OCI-LY3 (cell line): ENCODE data around the gene GNAO1.

ENCODE experiments used
- EZH2phosphoT487 ChIP-seq: fragments of 200-600 bp; shearing (Covaris generic); IDR thresholded peaks from 2 replicates; pipeline ENCODE4 v1.6.1; 2018; ENCODE audit warnings: antibody characterized with exemption, mixed run types, low read depth
- TF ChIP-seq, protein P1 (sequence below): fragments of 200-600, 300-600 bp; sonication (generic); IDR thresholded peaks from 2 replicates; pipeline ENCODE4 v1.5.1; 2014; ENCODE audit warnings: antibody characterized with exemption, low read length, low read depth

DNA sequence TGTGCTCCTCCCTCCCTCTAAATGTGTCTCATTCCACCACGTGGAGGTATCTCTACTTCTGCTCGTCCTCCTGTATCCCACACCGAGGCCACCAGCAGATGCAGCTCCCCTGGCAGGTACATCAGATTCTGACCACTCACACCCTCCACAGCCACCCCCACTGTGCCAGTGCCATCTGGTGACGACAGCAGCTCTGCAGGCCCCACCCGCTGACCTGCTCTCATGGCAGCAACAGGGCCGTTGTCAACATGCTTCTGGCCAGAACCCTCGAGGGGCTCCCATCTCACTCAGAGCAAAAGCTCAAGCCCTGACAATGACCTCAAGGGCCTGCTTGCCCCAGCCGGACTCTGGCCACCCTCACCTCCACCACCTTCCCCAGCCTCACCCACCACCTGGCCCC is 140.6 kb downstream of the GNAO1 start:
- TF ChIP-seq, protein P1, sequence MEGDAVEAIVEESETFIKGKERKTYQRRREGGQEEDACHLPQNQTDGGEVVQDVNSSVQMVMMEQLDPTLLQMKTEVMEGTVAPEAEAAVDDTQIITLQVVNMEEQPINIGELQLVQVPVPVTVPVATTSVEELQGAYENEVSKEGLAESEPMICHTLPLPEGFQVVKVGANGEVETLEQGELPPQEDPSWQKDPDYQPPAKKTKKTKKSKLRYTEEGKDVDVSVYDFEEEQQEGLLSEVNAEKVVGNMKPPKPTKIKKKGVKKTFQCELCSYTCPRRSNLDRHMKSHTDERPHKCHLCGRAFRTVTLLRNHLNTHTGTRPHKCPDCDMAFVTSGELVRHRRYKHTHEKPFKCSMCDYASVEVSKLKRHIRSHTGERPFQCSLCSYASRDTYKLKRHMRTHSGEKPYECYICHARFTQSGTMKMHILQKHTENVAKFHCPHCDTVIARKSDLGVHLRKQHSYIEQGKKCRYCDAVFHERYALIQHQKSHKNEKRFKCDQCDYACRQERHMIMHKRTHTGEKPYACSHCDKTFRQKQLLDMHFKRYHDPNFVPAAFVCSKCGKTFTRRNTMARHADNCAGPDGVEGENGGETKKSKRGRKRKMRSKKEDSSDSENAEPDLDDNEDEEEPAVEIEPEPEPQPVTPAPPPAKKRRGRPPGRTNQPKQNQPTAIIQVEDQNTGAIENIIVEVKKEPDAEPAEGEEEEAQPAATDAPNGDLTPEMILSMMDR, result no peak
- TF ChIP-seq EZH2phosphoT487, result no peak
